CD4-positive, alpha-beta T cell treated with Interleukin-4 for 4 hours (primary cell): ENCODE results near the gene SSRP1.
"Not testable (repeated sequence)": the region's sequence is repeated elsewhere in the genome, so short reads cannot be mapped to it uniquely, and the experiment has no call there.

Source experiments
- DNase-seq: peaks from one replicate; pipeline ENCODE4 v3.0.0-alpha.2; 2020

The SSRP1 gene

GRCh38 chr11:57296205-57296604 is 39.5 kb downstream of the SSRP1 start:
- DNase-seq = not testable (repeated sequence)

- DNase-seq = no peak
These were observed 41.2 kb downstream of the SSRP1 start for GRCh38 chr11:57294225-57295131.

DNA sequence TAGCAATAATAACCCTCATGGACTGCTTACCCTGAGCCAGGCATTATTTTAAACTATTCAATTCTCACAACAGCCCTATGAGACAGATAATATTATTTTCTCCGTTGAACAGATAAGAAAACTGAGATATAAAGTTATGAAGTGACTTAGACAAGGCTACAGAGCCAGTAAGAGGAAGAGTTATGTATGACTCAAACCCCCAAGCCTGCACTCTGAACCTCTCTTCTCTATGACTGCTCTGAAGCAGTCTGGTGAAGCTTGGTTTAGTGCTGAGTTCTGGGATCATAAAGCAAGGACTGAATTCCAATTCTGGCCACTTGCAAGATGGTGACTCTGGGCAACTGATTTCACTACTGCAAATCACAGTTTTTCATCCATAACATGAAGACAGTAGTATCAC is 45.4 kb downstream of the SSRP1 start:
- no peak for DNase-seq

DNA sequence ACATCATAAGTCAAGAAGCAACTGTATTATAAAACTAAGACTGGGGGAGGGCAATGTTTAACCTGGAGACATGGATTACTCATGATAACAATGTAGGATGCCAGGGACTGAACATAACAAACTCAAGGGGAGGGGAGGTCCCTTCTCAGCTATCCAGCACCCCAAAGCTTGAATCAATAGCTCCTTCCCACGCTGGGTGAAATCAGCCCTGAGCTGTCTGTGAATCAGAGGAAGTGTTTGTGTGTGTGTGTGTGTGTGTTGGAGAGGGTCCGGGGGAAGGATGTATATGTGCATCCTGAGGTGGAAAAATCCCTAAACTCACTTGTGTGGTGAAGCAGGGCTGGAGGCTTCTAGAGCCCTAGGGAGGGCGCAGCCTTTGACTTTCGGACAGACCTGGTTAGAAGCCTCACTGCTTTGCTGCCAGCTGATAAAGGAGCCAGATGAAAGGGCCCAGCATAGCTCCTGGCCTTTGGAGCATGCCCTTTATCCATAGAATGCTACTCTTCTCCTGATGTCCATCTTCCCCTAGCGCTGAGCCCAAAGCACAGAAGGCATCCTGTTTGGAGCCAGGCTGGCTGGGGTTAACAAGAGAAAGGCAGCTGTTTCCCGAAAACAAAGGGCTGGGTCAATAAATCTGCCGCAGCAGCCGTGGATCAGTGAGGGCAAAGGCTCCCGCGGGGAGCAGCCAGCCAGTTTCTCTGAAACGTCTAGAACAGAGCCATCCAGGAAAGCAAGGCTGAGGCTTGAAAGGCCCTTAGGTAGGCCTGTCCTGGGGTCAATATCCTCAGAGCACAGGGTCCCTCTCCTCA is 46.7 kb downstream of the SSRP1 start:
- DNase-seq = no peak

GRCh38 chr11:57287884-57288283 is 47.8 kb downstream of the SSRP1 start:
- DNase-seq = no peak

- DNase-seq = no peak
These were observed 52.3 kb downstream of the SSRP1 start for GRCh38 chr11:57283231-57283990.

DNA sequence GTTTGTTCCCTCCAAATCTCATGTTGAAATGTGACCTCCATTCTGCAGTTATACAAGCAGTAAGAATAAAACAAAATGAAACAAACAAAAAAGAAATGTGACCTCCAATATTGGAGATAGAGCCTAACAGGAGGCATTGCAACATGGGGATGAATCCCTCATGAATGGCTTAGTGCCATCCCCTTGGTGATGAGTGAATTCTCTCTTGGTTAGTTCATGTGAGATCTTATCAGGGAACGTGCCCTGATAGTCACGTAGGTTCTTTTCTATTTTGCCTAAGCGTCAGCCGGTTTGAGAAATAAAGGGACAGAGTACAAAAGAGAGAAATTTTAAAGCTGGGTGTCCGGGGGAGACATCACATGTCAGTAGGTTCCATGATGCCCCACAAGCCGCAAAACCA is 54.1 kb downstream of the SSRP1 start:
- not testable (repeated sequence) for DNase-seq

DNA sequence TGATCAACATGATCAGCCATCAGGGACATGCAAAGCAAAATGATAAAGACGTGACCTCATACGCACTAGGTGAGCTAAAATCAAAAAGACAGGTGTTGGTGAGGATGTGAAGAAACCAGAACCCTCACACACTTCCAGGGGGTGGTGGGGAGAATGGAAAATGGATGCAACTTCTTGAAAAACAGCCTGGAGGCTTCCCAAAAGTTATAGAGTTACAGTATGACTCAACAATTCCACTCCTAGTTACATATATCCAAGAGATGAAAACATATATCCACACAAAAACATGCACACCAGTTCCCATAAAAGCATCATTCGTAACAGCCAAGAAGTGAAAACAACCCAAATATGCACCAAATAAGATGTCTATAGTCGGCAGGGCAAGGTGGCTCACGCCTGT is 56.6 kb downstream of the SSRP1 start:
- DNase-seq = no peak

DNA sequence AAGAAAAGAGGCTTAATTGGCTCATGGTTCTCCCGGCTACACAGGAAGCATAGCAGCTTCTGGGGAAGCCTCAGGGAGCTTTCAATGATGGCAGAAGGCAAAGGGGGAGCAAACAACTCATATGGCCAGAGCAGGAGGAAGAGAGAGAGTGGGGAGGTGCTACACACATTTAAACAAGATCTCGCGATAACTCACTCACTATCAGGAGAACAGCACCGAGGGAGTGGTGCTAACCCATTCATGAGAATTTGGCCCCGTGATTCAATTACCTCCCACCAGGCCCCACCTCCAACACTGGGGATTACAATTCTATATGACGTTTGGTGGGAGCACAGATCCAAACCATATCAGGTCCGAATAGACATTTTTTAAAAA is 57.0 kb downstream of the SSRP1 start:
- DNase-seq = no peak

DNA sequence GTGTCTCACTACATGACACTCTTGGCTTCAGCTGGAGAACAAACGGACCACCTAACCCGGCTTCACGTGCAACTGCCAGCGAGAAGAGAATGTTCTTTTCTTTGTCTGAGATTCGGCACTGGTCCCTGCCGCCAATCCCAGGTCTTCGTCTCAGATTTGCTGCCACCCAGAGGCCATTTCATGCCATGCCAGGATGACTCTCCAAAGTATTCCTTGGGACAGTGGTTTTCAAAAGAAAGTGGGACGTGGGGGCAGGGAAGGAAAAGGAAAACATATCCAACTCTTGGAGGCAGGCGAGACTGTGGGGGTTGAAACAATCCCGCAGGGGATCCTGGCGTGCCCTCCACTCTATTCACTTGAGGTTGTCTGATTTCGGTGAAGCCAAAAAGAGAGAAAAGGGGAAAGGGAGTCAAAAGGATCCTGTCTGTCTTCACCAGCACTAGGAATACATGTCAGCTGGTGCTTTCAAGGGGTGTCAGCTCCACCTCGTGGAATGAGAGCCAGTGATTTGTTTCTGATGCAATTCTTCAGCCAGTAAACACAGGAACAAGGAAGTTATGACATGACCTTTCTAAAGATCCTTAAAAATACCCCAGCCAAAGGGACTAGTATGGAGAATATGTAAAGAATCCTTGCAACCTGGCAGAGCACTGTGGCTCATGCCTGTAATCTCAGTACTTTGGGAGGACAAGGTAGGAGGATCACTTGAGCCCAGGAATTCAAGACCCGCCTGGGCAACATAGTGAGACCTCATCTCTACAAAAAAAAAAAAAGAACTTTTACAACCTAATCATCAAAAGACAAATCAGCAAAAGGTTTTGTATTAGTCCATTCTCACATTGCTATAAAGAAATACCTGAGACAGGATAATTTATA is 57.6 kb downstream of the SSRP1 start:
- DNase-seq = peak; percentile 10

DNA sequence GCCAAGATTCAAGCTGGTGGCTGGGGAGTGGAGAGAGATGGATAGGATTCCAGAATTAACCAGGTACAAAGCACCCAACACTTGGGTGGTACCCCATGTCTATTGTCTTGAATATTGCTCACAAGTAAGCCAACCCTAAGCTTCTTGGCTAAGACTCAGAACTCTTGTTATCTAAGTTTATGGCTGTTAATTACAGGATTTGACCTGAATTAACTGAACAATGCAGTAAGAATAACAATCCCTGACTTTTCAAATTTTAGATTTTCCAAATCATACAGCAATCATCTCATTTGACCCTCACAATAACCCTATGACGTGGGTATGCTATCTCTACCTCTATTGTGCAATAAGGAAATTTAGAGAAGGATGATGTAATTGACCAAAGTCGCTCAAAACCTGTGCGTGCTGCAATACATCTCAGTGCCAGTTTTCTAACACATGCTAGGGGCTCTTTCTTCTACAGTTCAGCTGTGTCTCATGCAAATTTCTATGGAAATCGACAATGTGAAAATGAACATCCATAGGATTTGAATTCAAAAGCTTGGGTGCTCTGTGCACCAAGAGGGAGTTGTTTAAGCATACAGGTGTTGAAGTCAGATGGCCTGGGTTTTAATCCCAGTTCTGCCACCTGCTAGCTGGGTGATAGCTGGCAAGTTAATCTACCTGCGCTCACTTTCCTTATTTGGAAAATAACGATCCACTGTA is 58.6 kb downstream of the SSRP1 start:
- no peak for DNase-seq

- DNase-seq = no peak
These were observed 59.3 kb downstream of the SSRP1 start for GRCh38 chr11:57276169-57276970.
